CD14-positive monocyte (primary cell): Measurements from ENCODE around the gene UPP2. TPM values are rescaled to one million over a fixed set of nuclear protein-coding genes. Genes with fewer than 3 reads are reported as not detected.

Experiments used
- DNase-seq, 3 donors: peaks; one replicate each; pipeline ENCODE4 v3.0.0-alpha.2; 2011 to 2022
- H2AFZ ChIP-seq: 2 replicates; pipeline ENCODE4 v1.6.0; 2012; ENCODE audit warnings: mild to moderate bottlenecking, low read depth, low read length, inconsistent platforms; ENCODE audit not compliant: insufficient read depth, poor library complexity, severe bottlenecking
- H3K27ac ChIP-seq, 2 donors: 1 replicate in 1 of 2; 2 replicates in 1 of 2; pipeline ENCODE4 v1.5.1; 2012 to 2013; ENCODE audit warnings: low read length in 2 of 2, control low read depth in 1 of 2, inconsistent platforms in 1 of 2, low read depth in 1 of 2, mild to moderate bottlenecking in 1 of 2
- H3K27me3 ChIP-seq, 2 donors: one replicate each; pipeline versions ENCODE4 v1.6.0 to v1.6.1; 2011 to 2013; ENCODE audit warnings: low read length in 2 of 2; ENCODE audit not compliant: control insufficient read depth in 2 of 2, insufficient read depth in 2 of 2
- H3K36me3 ChIP-seq, 2 donors: replicated peaks in 1 of 2; 1 replicate in 1 of 2; 2 replicates in 1 of 2; pipeline versions ENCODE4 v1.5.1 to v1.6.1; 2012 to 2013; ENCODE audit warnings: low read length in 2 of 2, control low read depth in 1 of 2, inconsistent platforms in 1 of 2, mild to moderate bottlenecking in 1 of 2; ENCODE audit not compliant: insufficient read depth in 2 of 2, control insufficient read depth in 1 of 2
- H3K4me1 ChIP-seq, 2 donors: 1 replicate in 1 of 2; 2 replicates in 1 of 2; pipeline versions ENCODE4 v1.5.1 to v1.6.1; 2012 to 2013; ENCODE audit warnings: low read length in 2 of 2, control low read depth in 1 of 2, inconsistent platforms in 1 of 2, mild to moderate bottlenecking in 1 of 2, moderate library complexity in 1 of 2; ENCODE audit not compliant: insufficient read depth in 2 of 2, control insufficient read depth in 1 of 2
- H3K4me2 ChIP-seq: replicated peaks from 2 replicates; pipeline ENCODE3; 2012; ENCODE audit warnings: low read length, moderate library complexity, mild to moderate bottlenecking; ENCODE audit not compliant: poor library complexity, severe bottlenecking; ENCODE audit errors: extremely low read depth
- H3K4me3 ChIP-seq, 3 experiments: fragments of 200-600 bp in 1 of 3; sonication (generic) in 1 of 3; replicated peaks in 1 of 3; 1 replicate in 2 of 3; 2 replicates in 1 of 3; pipeline ENCODE4 v1.5.1; 2011 to 2013; ENCODE audit warnings: low read length in 3 of 3, mild to moderate bottlenecking in 3 of 3, control low read depth in 2 of 3, low read depth in 2 of 3, inconsistent platforms in 1 of 3, moderate library complexity in 1 of 3
- H3K79me2 ChIP-seq: 2 replicates; pipeline ENCODE4 v1.6.0; 2012; ENCODE audit warnings: mild to moderate bottlenecking, control low read depth, inconsistent platforms, low read length, moderate library complexity; ENCODE audit not compliant: insufficient read depth
- H3K9ac ChIP-seq: 2 replicates; pipeline ENCODE4 v1.6.0; 2017; ENCODE audit warnings: low read length, mild to moderate bottlenecking; ENCODE audit not compliant: insufficient read depth, poor library complexity, severe bottlenecking
- H3K9me3 ChIP-seq, 2 donors: replicated peaks in 1 of 2; 1 replicate in 1 of 2; 2 replicates in 1 of 2; pipeline versions ENCODE4 v1.5.1 to v1.6.1; 2012 to 2013; ENCODE audit warnings: low read length in 2 of 2, control low read depth in 1 of 2; ENCODE audit not compliant: control insufficient read depth in 1 of 2, insufficient read depth in 1 of 2
- H4K20me1 ChIP-seq: 2 replicates; pipeline ENCODE4 v1.6.0; 2012; ENCODE audit warnings: mild to moderate bottlenecking, low read length, control low read depth, moderate library complexity; ENCODE audit not compliant: insufficient read depth
- H3K27ac Mint-ChIP-seq, 7 donors: one replicate each; pipeline ENCODE4 v1.8.0; 2020; ENCODE audit warnings: mild to moderate bottlenecking in 7 of 7, mixed read lengths in 7 of 7, moderate library complexity in 6 of 7, inconsistent platforms in 2 of 7
- H3K27me3 Mint-ChIP-seq, 3 donors: one replicate each; pipeline ENCODE4 v1.8.0; 2021 to 2022; ENCODE audit warnings: low read depth in 3 of 3, mild to moderate bottlenecking in 3 of 3, mixed read lengths in 3 of 3, moderate library complexity in 3 of 3, inconsistent platforms in 1 of 3
- H3K36me3 Mint-ChIP-seq, 2 donors: one replicate each; pipeline ENCODE4 v1.8.0; 2020; ENCODE audit warnings: mixed read lengths in 2 of 2, inconsistent platforms in 1 of 2, mild to moderate bottlenecking in 1 of 2
- H3K4me1 Mint-ChIP-seq: one replicate; pipeline ENCODE4 v1.8.0; 2020; ENCODE audit warnings: mild to moderate bottlenecking, mixed read lengths
- H3K4me3 Mint-ChIP-seq, 2 donors: one replicate each; pipeline ENCODE4 v1.8.0; 2020; ENCODE audit warnings: mild to moderate bottlenecking in 2 of 2, mixed read lengths in 2 of 2, moderate library complexity in 1 of 2
- H3K9me3 Mint-ChIP-seq, 7 donors: one replicate each; pipeline ENCODE4 v1.8.0; 2020 to 2022; ENCODE audit warnings: mixed read lengths in 7 of 7, mild to moderate bottlenecking in 6 of 7, moderate library complexity in 6 of 7, inconsistent platforms in 2 of 7
- WGBS: methylation state at CpG from one replicate; pipeline ENCODE4 v1.1.5; 2013; ENCODE audit warnings: missing lambda C conversion rate; ENCODE audit not compliant: insufficient coverage; 5-methylcytosine and 5-hydroxymethylcytosine counted together
- intact Hi-C, 2 donors: fragments of 100-400 bp; cut with micrococcal nuclease; formaldehyde crosslinking; loops; one replicate each; pipeline versions ENCODE4 v1.15.0 to v1.15.1; 2023
- polyA plus RNA-seq, 3 donors: library from polyadenylated mRNA; depleted of rRNA in 1 of 3; unstranded in 2 of 3; stranded (reverse) in 1 of 3; fragments of 300-500 nt in 2 of 3; fragments of >200 nt in 1 of 3; fragmentation: Illumina TruSeq in 2 of 3; gene quantifications; 1 replicate in 2 of 3; 2 replicates in 1 of 3; pipeline ENCODE4 v1.2.3, GENCODE V29; 2012 to 2021
- TF ChIP-seq, protein P1 (sequence below): fragments of 200-600 bp; IDR thresholded peaks from one replicate; pipeline ENCODE4 v1.8.0; 2022; ENCODE audit warnings: antibody characterized with exemption, mild to moderate bottlenecking

Gene UPP2
- polyA plus RNA-seq, 3 donors: not detected

DNA sequence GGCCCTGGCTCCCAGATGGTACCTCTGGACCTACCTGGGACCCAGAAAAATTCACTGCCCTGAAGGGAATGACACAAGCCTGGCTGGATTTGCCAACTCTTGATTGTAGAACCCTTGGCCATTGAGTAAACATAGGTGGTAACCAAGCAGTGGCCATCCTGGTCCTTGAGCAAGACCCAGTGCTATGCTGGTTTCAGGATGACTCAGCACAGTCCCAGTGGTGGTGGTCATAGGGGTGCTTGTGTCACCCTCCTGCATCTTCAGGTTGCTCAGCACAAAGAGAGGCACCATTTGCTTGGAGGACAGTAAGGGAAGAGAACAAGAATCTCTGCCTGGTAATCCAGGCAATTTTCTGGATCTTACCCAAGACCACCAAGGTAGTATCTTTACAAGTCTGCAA is 52.9 kb downstream of the UPP2 start:
- H3K4me3 Mint-ChIP-seq: no peak overlapping the region
- Histone ChIP-seq H3K4me1 (no peaks in the 10 kb centered on the region), H3K79me2 (no peaks in the 10 kb centered on the region), H3K4me3 (no peak overlapping the region), H3K36me3 (no peaks in the 10 kb centered on the region), H2AFZ (no peak overlapping the region), H3K27me3 (no peaks in the 10 kb centered on the region), H3K27ac (no peak overlapping the region), H3K9me3 (peaks cover 9 to 17% of the 10 kb centered on the region in 2 donors), H4K20me1 (no peaks in the 10 kb centered on the region), H3K4me2 (no peak overlapping the region), H3K9ac (no peak overlapping the region)
- TF ChIP-seq, protein P1, sequence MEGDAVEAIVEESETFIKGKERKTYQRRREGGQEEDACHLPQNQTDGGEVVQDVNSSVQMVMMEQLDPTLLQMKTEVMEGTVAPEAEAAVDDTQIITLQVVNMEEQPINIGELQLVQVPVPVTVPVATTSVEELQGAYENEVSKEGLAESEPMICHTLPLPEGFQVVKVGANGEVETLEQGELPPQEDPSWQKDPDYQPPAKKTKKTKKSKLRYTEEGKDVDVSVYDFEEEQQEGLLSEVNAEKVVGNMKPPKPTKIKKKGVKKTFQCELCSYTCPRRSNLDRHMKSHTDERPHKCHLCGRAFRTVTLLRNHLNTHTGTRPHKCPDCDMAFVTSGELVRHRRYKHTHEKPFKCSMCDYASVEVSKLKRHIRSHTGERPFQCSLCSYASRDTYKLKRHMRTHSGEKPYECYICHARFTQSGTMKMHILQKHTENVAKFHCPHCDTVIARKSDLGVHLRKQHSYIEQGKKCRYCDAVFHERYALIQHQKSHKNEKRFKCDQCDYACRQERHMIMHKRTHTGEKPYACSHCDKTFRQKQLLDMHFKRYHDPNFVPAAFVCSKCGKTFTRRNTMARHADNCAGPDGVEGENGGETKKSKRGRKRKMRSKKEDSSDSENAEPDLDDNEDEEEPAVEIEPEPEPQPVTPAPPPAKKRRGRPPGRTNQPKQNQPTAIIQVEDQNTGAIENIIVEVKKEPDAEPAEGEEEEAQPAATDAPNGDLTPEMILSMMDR: no peak
- no peak overlapping the region for H3K27ac Mint-ChIP-seq
- peak; percentile 8 to 27 (median 12) for DNase-seq
- H3K36me3 Mint-ChIP-seq: no peaks in the 10 kb centered on the region
- intact Hi-C loops: loop anchor here in 1 of 2 donors (10.0 kb wide), 1 partner anchor 70 kb away; no protein-coding TSS in a partner anchor
- peaks cover 4 to 15% (median 10%) of the 10 kb centered on the region in 7 donors for H3K9me3 Mint-ChIP-seq
- H3K27me3 Mint-ChIP-seq: no peaks in the 10 kb centered on the region
- H3K4me1 Mint-ChIP-seq: peaks cover 4% of the 10 kb centered on the region

DNA sequence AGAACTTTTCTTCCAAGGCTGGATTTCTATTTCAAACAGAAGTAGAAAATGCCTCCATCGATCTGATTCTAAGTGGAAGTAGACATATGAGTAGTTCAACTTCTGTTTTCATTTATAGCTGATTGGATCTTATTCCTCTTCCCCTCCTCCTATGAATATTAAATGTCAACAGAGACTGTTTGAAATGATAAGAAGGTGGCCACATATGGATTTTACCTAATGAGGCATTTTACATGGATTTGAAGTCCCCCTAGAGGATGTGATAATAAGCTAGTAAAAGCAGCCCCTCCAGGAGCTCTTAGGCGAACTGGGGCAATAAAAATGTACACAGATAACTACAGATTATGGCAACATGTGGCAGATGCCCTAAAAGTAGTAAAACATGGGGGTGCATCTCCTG is 71.0 kb downstream of the UPP2 start:
- intact Hi-C loops: no loop called here
- Histone ChIP-seq H3K9me3 (no peaks in the 10 kb centered on the region), H3K4me3 (no peak overlapping the region), H3K27ac (no peak overlapping the region), H4K20me1 (no peaks in the 10 kb centered on the region), H3K9ac (no peak overlapping the region), H3K36me3 (no peaks in the 10 kb centered on the region), H3K79me2 (no peaks in the 10 kb centered on the region), H2AFZ (no peak overlapping the region), H3K4me1 (peaks cover 8 to 10% of the 10 kb centered on the region in 2 donors), H3K27me3 (no peaks in the 10 kb centered on the region), H3K4me2 (no peak overlapping the region)
- Mint-ChIP-seq H3K36me3 (no peaks in the 10 kb centered on the region), H3K4me1 (peaks cover 10% of the 10 kb centered on the region), H3K4me3 (no peak overlapping the region), H3K9me3 (peaks cover 0 to 2% (median 0%) of the 10 kb centered on the region in 7 donors), H3K27ac (no peak overlapping the region), H3K27me3 (no peaks in the 10 kb centered on the region)
- TF ChIP-seq, protein P1: no peak
- DNase-seq: no peak
- no CpG with 5 or more reads among the region's 2 CpGs for WGBS
